A549 (cell line): Measurements from ENCODE around the gene CHST11. TPM values are rescaled to one million over a fixed set of nuclear protein-coding genes. Genes with fewer than 3 reads are reported as not detected.

Experiments
- ATAC-seq, 2 experiments: fragments of 200-7000 bp in 1 of 2; fragments of >200 bp in 1 of 2; cut with Nextera tagmentation in 1 of 2; cut with Tn5 transposase in 1 of 2; 3 replicates each; pipeline versions ENCODE4 v1.8.0 to v1.9.1; 2018 to 2020; ENCODE audit warnings: mild to moderate bottlenecking in 1 of 2, moderate library complexity in 1 of 2
- CTCF ChIA-PET: fragments of 300-600 bp; sonication (Branson Sonifier 250); formaldehyde crosslinking; extraction: SDS; loops from one replicate; lab custom pipeline; 2021; ENCODE audit warnings: antibody characterized with exemption, inconsistent platforms; lab: Yijun Ruan, JAX
- POLR2A ChIA-PET: fragments of 350-600 bp; formaldehyde crosslinking; extraction: SDS; loops from one replicate; lab custom pipeline; 2021; ENCODE audit warnings: antibody characterized with exemption, inconsistent platforms; lab: Yijun Ruan, JAX
- DNase-seq, 2 experiments: peaks; one replicate each; pipeline versions ENCODE4 v3.0.0 to v3.0.0-alpha.2; 2011 to 2016; ENCODE audit warnings: low read depth in 1 of 2, low spot score in 1 of 2
- FAIRE-seq: peaks from 2 replicates; lab custom pipeline; 2011; peaks lifted over from hg19 to GRCh38; lab: Jason Lieb, UNC
- H3K27ac ChIP-seq, 2 experiments: fragments of >200 bp; sonication (Bioruptor Twin); formaldehyde crosslinking; 3 replicates each; pipeline ENCODE4 v1.5.1; 2016 to 2017
- H3K4me1 ChIP-seq: fragments of >200 bp; sonication (Bioruptor Twin); formaldehyde crosslinking; 3 replicates; pipeline ENCODE4 v1.6.1; 2016
- H3K4me2 ChIP-seq: fragments of >200 bp; sonication (Bioruptor Twin); formaldehyde crosslinking; 3 replicates; pipeline ENCODE4 v1.6.1; 2016
- H3K4me3 ChIP-seq: fragments of >200 bp; sonication (Bioruptor Twin); formaldehyde crosslinking; 3 replicates; pipeline ENCODE4 v1.5.1; 2016
- H3K9me3 ChIP-seq: fragments of >200 bp; sonication (Bioruptor Twin); formaldehyde crosslinking; 3 replicates; pipeline ENCODE4 v1.6.1; 2016
- BHLHE40 ChIP-seq: IDR thresholded peaks from 2 replicates; pipeline ENCODE4 v1.6.1; 2012; ENCODE audit warnings: low read depth, low read length, inconsistent platforms
- CEBPB ChIP-seq, 2 experiments: fragments of >200 bp in 1 of 2; sonication (Bioruptor Twin) in 1 of 2; formaldehyde crosslinking in 1 of 2; IDR thresholded peaks; 2 replicates each; pipeline ENCODE4 v1.6.1; 2012 to 2016
- CHD4 ChIP-seq: fragments of 200-600 bp; sonication (generic); IDR thresholded peaks from 2 replicates; pipeline ENCODE4 v1.6.1; 2016; ENCODE audit warnings: antibody characterized with exemption, mild to moderate bottlenecking, borderline replicate concordance
- EHF ChIP-seq: fragments of 250-450 bp; sonication (Bioruptor Pico); IDR thresholded peaks from 2 replicates; pipeline ENCODE4 v1.5.0; 2020; ENCODE audit warnings: mild to moderate bottlenecking
- EHMT2 ChIP-seq: fragments of 200-600 bp; sonication (generic); IDR thresholded peaks from 2 replicates; pipeline ENCODE4 v1.6.1; 2016; ENCODE audit warnings: antibody characterized with exemption, low read depth, mild to moderate bottlenecking, moderate library complexity
- ESRRA ChIP-seq: fragments of 150-350 bp; IDR thresholded peaks from 2 replicates; pipeline ENCODE4 v1.6.1; 2014; ENCODE audit warnings: mild to moderate bottlenecking, low read length, borderline replicate concordance
- FOSL2 ChIP-seq, 2 experiments: fragments of 450-650 bp in 1 of 2; fragments of >200 bp in 1 of 2; sonication (Bioruptor Twin) in 1 of 2; formaldehyde crosslinking; IDR thresholded peaks; 2 replicates each; pipeline versions ENCODE4 v1.5.0 to v1.6.1; 2016 to 2020; ENCODE audit warnings: mild to moderate bottlenecking in 1 of 2, moderate library complexity in 1 of 2
- JUN ChIP-seq, 2 experiments: fragments of >200 bp; sonication (Bioruptor Twin); formaldehyde crosslinking; IDR thresholded peaks; 2 replicates in 1 of 2; 3 replicates in 1 of 2; pipeline ENCODE4 v1.6.1; 2016 to 2017
- MAFK ChIP-seq: fragments of 450-650 bp; IDR thresholded peaks from 2 replicates; pipeline ENCODE4 v1.6.1; 2014; ENCODE audit not compliant: partially characterized antibody
- NPAS2 ChIP-seq: fragments of 250-450 bp; sonication (Bioruptor Pico); IDR thresholded peaks from 2 replicates; pipeline ENCODE4 v1.8.0; 2022; ENCODE audit warnings: mild to moderate bottlenecking, moderate library complexity, borderline replicate concordance
- PHF8 ChIP-seq: fragments of 200-600 bp; sonication (generic); IDR thresholded peaks from 2 replicates; pipeline ENCODE4 v1.6.1; 2016; ENCODE audit warnings: low read depth, mild to moderate bottlenecking, antibody characterized with exemption, moderate library complexity, borderline replicate concordance
- POLR2A ChIP-seq: IDR thresholded peaks from 2 replicates; pipeline ENCODE4 v1.6.1; 2012; ENCODE audit warnings: mild to moderate bottlenecking, low read length
- RAD21 ChIP-seq, 2 experiments: fragments of >200 bp in 1 of 2; sonication (Bioruptor Twin) in 1 of 2; formaldehyde crosslinking in 1 of 2; IDR thresholded peaks in 1 of 2; conservative IDR thresholded peaks in 1 of 2; 2 replicates in 1 of 2; 3 replicates in 1 of 2; pipeline ENCODE4 v1.6.1; 2012 to 2018; ENCODE audit warnings: inconsistent platforms in 1 of 2
- RFX5 ChIP-seq: fragments of 450-650 bp; IDR thresholded peaks from 2 replicates; pipeline ENCODE4 v1.7.1; 2014; ENCODE audit warnings: antibody characterized with exemption, mild to moderate bottlenecking, moderate library complexity
- TFCP2L1 ChIP-seq: fragments of 250-450 bp; sonication (Bioruptor Pico); IDR thresholded peaks from 2 replicates; pipeline ENCODE4 v1.5.0; 2021; ENCODE audit warnings: mild to moderate bottlenecking
- TP53 ChIP-seq: fragments of 250-450 bp; sonication (Bioruptor Pico); IDR thresholded peaks from 2 replicates; pipeline ENCODE4 v1.5.0; 2021; ENCODE audit warnings: mild to moderate bottlenecking, moderate library complexity
- ZC3H11A ChIP-seq: fragments of 450-650 bp; IDR thresholded peaks from 2 replicates; pipeline ENCODE4 v1.6.1; 2014; ENCODE audit warnings: antibody characterized with exemption, mild to moderate bottlenecking
- ZFP36 ChIP-seq: fragments of 450-650 bp; IDR thresholded peaks from 2 replicates; pipeline ENCODE4 v1.6.1; 2014; ENCODE audit warnings: borderline replicate concordance; ENCODE audit not compliant: partially characterized antibody
- WGBS: methylation state at CpG from one replicate; pipeline ENCODE4 v1.1.6; 2017; ENCODE audit errors: missing lambda C conversion rate; 5-methylcytosine and 5-hydroxymethylcytosine counted together
- polyA plus RNA-seq, 4 experiments: library from polyadenylated mRNA; depleted of rRNA in 3 of 4; stranded (reverse); fragments of >200 nt; fragmentation: RNase III in 1 of 4; extraction: RNeasy Plus Mini Kit Qiagen cat#74134 plus additional on column Dnase treatment in 1 of 4; gene quantifications; 2 replicates in 3 of 4; 3 replicates in 1 of 4; pipeline ENCODE4 v1.2.3, GENCODE V29; 2011 to 2017
- TF ChIP-seq, protein P1 (sequence below): IDR thresholded peaks from 2 replicates; pipeline ENCODE4 v1.6.1; 2012
- TF ChIP-seq, protein P2 (sequence below): fragments of 250-450 bp; sonication (Bioruptor Pico); IDR thresholded peaks from 2 replicates; pipeline ENCODE4 v1.5.0; 2020; ENCODE audit warnings: low read depth, mild to moderate bottlenecking, moderate library complexity
- TF ChIP-seq, protein P3 (sequence below): fragments of 250-450 bp; sonication (Bioruptor Pico); IDR thresholded peaks from 2 replicates; pipeline ENCODE4 v1.5.0; 2021; ENCODE audit warnings: mild to moderate bottlenecking, moderate library complexity, borderline replicate concordance
- TF ChIP-seq, protein P4 (sequence below): fragments of 150-350 bp; IDR thresholded peaks from 2 replicates; pipeline ENCODE4 v1.6.1; 2014; ENCODE audit warnings: low read depth, mild to moderate bottlenecking, low read length

Gene CHST11
- polyA plus RNA-seq, 2 of the 4 experiments (the other 2 are of a cell fraction), result 19.2 to 21.8 TPM

DNA sequence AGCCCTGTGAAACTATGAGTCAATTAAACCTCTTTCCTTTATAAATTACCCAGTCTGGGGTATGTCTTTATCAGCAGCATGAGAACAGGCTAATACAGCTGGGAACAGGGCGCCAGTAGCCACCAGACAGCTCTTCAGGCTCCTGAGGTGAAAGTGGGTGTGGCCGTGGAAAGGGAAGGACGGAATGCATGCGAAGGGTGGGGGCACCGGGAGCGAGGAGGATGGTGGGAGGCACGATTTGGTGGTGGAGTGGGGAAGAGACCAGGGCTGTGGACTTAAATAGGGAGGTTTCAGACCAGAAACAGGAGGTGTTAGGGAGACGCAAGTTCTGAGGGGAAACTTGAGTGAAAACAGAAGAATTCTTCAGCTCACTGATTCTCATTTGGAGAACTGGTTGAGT, 44.1 kb upstream of the CHST11 start:
- TF ChIP-seq ZC3H11A (no peak), RFX5 (no peak), TP53 (CRISPR knock-in tag) (no peak), PHF8 (no peak), ZFP36 (no peak), RAD21 (conservative IDR thresholded peaks at IDR 0.05 in 1 of 2, IDR thresholded peaks at IDR 0.05 in 1 of 2) (no peak)
- TF ChIP-seq, protein P1, sequence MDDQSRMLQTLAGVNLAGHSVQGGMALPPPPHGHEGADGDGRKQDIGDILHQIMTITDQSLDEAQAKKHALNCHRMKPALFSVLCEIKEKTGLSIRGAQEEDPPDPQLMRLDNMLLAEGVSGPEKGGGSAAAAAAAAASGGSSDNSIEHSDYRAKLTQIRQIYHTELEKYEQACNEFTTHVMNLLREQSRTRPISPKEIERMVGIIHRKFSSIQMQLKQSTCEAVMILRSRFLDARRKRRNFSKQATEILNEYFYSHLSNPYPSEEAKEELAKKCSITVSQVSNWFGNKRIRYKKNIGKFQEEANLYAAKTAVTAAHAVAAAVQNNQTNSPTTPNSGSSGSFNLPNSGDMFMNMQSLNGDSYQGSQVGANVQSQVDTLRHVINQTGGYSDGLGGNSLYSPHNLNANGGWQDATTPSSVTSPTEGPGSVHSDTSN, result no peak
- TF ChIP-seq, protein P2, sequence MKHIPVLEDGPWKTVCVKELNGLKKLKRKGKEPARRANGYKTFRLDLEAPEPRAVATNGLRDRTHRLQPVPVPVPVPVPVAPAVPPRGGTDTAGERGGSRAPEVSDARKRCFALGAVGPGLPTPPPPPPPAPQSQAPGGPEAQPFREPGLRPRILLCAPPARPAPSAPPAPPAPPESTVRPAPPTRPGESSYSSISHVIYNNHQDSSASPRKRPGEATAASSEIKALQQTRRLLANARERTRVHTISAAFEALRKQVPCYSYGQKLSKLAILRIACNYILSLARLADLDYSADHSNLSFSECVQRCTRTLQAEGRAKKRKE (CRISPR knock-in tag), result no peak
- FAIRE-seq, result no peak
- Histone ChIP-seq H3K4me3 (no peak overlapping the region), H3K4me1 (peaks cover 30% of the 10 kb centered on the region), H3K4me2 (no peak overlapping the region), H3K9me3 (no peaks in the 10 kb centered on the region), H3K27ac (no peak overlapping the region)
- DNase-seq, result no peak
- CTCF ChIA-PET, result interaction anchor here (0.6 to 2.1 kb wide), 3 partner anchors 31 to 174 kb away, joined by 3 to 9 read pairs (median 3); no protein-coding TSS in a partner anchor
- POLR2A ChIA-PET, result no interaction called here
- 76% methylated on average over 8 of the region's 8 CpGs for WGBS
- no peak for ATAC-seq

DNA sequence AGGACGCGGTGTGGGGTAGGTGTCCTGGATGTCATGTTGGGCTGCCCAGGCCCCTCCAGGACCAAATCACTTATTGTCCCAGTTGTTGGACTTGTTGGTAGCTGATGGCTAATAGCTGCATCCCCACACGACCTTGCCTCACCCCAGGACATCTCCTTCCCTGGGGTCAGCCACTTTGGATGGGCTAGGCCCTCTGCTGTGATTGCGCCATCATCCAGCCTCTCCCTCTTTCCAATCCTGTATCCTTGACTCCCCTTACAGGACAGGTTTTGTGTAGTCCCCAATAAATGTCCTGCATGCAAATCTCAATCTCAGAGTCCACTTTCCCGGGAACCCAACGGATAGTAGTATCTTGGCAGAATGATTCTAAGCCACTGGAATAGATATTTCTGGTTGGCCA, 43.4 kb upstream of the CHST11 start:
- 67% methylated on average over 6 of the region's 6 CpGs for WGBS
- H3K4me3 ChIP-seq, result no peak overlapping the region
- ATAC-seq (no peak), DNase-seq (no peak), FAIRE-seq (no peak)
- H3K27ac ChIP-seq, result no peak overlapping the region
- H3K4me1 ChIP-seq, result peaks cover 23% of the 10 kb centered on the region
- TF ChIP-seq NPAS2 (CRISPR knock-in tag) (no peak), JUN (IDR thresholded peaks at IDR 0.05) (no peak), CEBPB (IDR thresholded peaks at IDR 0.05) (peak; percentile 40 to 79; a peak in 3 of 4 replicates)
- ChIA-PET CTCF (interaction anchor here (1.1 to 2.1 kb wide), 2 partner anchors 32 to 61 kb away, joined by 3 to 9 read pairs; no protein-coding TSS in a partner anchor), POLR2A (no interaction called here)
- H3K9me3 ChIP-seq, result no peaks in the 10 kb centered on the region
- no peak overlapping the region for H3K4me2 ChIP-seq

DNA sequence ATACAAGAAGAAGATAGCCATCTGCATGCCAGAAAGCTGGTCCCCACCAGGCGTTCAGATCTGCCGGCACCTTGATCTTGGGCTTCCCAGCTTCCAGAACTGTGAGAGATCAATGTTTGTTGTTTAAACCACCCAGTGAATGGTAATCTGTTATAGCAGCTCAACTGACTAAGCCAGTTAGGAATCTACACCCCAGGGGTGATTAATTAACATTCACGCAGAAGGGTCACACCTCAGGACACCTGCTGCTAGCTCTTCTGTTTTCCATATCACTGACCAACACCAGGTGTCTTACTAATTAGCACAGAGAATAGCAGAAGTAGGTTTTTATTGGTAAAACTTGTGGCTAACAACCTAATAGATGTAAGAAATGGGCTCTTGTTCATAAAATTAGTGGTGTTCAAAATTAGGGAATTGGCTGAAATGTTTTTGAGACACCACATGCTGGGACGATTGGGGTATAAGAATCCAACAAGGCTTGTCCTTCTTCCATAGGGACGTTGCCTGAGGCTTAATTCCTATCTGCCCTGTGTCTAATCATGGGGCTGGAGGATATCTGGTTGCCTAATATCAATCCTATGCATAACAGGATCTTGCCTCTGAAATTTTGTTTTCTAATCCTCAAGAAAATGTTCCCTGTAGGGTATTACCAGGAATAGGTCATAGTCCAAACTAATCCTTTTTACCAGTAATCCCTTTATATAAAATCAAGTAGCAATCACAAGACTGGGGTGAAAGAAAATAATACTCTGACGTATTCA, 42.0 kb upstream of the CHST11 start:
- DNase-seq (no peak), ATAC-seq (no peak), FAIRE-seq (no peak)
- no peak overlapping the region for H3K4me3 ChIP-seq
- CTCF ChIA-PET, result interaction anchor here (1.0 kb wide), 1 partner anchor 42 kb away, joined by 3 read pairs; the partner anchor contains the start of gene CHST11
- POLR2A ChIA-PET, result no interaction called here
- H3K4me2 ChIP-seq, result no peak overlapping the region
- no peaks in the 10 kb centered on the region for H3K9me3 ChIP-seq
- TF ChIP-seq EHF (CRISPR knock-in tag), result no peak
- no peak for TF ChIP-seq POLR2A
- no peak for TF ChIP-seq CHD4
- TF ChIP-seq PHF8, result no peak
- TF ChIP-seq, all 56 proteins: peak for 0
- whole genome bisulfite sequencing, result 72% methylated on average over 6 of the region's 6 CpGs
- H3K4me1 ChIP-seq, result peaks cover 12% of the 10 kb centered on the region
- no peak overlapping the region for H3K27ac ChIP-seq

DNA sequence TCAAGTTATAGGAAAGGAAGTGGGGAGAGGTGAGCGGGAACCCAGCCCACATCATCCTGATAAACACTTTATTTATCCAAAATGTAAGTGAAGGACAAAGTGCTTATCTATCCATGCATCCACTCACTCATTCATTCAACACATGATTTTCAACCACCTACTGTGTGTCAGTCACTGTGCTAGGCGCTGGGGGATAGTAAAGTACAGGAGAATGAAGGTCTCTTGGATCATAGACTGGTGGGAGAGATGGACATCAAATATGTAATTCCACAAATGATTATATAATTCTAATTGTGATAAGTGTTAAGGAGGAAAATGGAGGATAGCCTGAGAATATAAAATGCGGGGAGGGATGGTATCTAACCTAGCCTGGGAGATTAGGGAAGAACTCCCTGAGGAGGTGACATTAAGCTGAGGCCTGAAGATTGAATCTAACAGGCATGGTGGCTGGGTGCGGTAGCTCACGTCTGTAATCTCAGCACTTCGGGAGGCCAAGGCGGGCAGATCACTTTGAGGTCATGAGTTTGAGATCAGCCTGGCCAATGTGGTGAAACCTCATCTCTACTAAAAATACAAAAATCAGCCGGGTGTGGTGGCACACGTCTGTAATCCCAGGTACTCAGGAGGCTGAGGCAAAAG, 41.3 kb upstream of the CHST11 start:
- Histone ChIP-seq H3K4me2 (no peak overlapping the region), H3K4me3 (no peak overlapping the region), H3K4me1 (peaks cover 7% of the 10 kb centered on the region), H3K27ac (no peak overlapping the region), H3K9me3 (no peaks in the 10 kb centered on the region)
- 90% methylated on average over 9 of the region's 9 CpGs for WGBS
- ATAC-seq (no peak), FAIRE-seq (no peak), DNase-seq (no peak)
- ChIA-PET CTCF (no interaction called here), POLR2A (no interaction called here)
- TF ChIP-seq BHLHE40 (no peak), FOSL2 (IDR thresholded peaks at IDR 0.05) (no peak), FOSL2 (CRISPR knock-in tag; IDR thresholded peaks at IDR 0.05) (no peak), ESRRA (no peak), TFCP2L1 (no peak), MAFK (no peak), RAD21 (conservative IDR thresholded peaks at IDR 0.05 in 1 of 2, IDR thresholded peaks at IDR 0.05 in 1 of 2) (no peak), EHMT2 (no peak)
- TF ChIP-seq, protein P2 (CRISPR knock-in tag), result no peak
- TF ChIP-seq, protein P3, sequence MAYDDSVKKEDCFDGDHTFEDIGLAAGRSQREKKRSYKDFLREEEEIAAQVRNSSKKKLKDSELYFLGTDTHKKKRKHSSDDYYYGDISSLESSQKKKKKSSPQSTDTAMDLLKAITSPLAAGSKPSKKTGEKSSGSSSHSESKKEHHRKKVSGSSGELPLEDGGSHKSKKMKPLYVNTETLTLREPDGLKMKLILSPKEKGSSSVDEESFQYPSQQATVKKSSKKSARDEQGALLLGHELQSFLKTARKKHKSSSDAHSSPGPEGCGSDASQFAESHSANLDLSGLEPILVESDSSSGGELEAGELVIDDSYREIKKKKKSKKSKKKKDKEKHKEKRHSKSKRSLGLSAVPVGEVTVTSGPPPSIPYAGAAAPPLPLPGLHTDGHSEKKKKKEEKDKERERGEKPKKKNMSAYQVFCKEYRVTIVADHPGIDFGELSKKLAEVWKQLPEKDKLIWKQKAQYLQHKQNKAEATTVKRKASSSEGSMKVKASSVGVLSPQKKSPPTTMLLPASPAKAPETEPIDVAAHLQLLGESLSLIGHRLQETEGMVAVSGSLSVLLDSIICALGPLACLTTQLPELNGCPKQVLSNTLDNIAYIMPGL (CRISPR knock-in tag), result no peak
- TF ChIP-seq, protein P4, sequence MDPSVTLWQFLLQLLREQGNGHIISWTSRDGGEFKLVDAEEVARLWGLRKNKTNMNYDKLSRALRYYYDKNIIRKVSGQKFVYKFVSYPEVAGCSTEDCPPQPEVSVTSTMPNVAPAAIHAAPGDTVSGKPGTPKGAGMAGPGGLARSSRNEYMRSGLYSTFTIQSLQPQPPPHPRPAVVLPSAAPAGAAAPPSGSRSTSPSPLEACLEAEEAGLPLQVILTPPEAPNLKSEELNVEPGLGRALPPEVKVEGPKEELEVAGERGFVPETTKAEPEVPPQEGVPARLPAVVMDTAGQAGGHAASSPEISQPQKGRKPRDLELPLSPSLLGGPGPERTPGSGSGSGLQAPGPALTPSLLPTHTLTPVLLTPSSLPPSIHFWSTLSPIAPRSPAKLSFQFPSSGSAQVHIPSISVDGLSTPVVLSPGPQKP, result no peak
